Naive thymus-derived CD4-positive, alpha-beta T cell (primary cell): Measurements from ENCODE around the gene THBS2. TPM values are rescaled to one million over a fixed set of nuclear protein-coding genes. Genes with fewer than 3 reads are reported as not detected.
"Not testable (repeated sequence)": the region's sequence is repeated elsewhere in the genome, so short reads cannot be mapped to it uniquely, and the experiment has no call there.

Experiments used
- ATAC-seq: fragments of 150-1000 bp; cut with Tn5 transposase; 2 replicates; pipeline ENCODE4 v1.10.0; 2021; ENCODE audit warnings: mild to moderate bottlenecking, moderate library complexity
- CTCF ChIA-PET: fragments of 350-600 bp; sonication (Branson Sonifier 250); formaldehyde crosslinking; loops from one replicate; lab custom pipeline; 2021; ENCODE audit warnings: antibody characterized with exemption; lab: Charles Lee
- POLR2A ChIA-PET: fragments of 350-600 bp; sonication (Branson Sonifier 250); formaldehyde crosslinking; loops from one replicate; lab custom pipeline; 2021; ENCODE audit warnings: antibody characterized with exemption, inconsistent platforms; lab: Charles Lee
- DNase-seq, 9 donors: peaks; one replicate each; pipeline versions ENCODE4 v3.0.0 to v3.0.0-alpha.2; 2020 to 2022; ENCODE audit warnings: mixed read lengths in 1 of 9
- H3K27ac ChIP-seq: one replicate; pipeline ENCODE4 v1.7.0; 2013; ENCODE audit warnings: mild to moderate bottlenecking, low read depth, low read length, moderate library complexity
- H3K27me3 ChIP-seq, 2 donors: one replicate each; pipeline ENCODE4 v1.7.0; 2013; ENCODE audit warnings: low read length in 2 of 2, mild to moderate bottlenecking in 2 of 2, moderate library complexity in 2 of 2; ENCODE audit not compliant: control insufficient read depth in 2 of 2, insufficient read depth in 2 of 2
- H3K36me3 ChIP-seq, 3 experiments: 1 replicate in 2 of 3; 2 replicates in 1 of 3; pipeline ENCODE4 v1.7.0; 2013; ENCODE audit warnings: low read length in 3 of 3, mild to moderate bottlenecking in 3 of 3, moderate library complexity in 1 of 3; ENCODE audit not compliant: insufficient read depth in 3 of 3, control insufficient read depth in 2 of 3
- H3K4me1 ChIP-seq, 2 donors: one replicate each; pipeline ENCODE4 v1.7.0; 2013; ENCODE audit warnings: low read length in 2 of 2, mild to moderate bottlenecking in 2 of 2, moderate library complexity in 1 of 2; ENCODE audit not compliant: control insufficient read depth in 2 of 2, insufficient read depth in 2 of 2
- H3K4me3 ChIP-seq: 2 replicates; pipeline ENCODE4 v1.7.0; 2013; ENCODE audit warnings: mild to moderate bottlenecking, low read length
- H3K9me3 ChIP-seq, 3 experiments: 1 replicate in 2 of 3; 2 replicates in 1 of 3; pipeline ENCODE4 v1.7.0; 2013; ENCODE audit warnings: low read length in 3 of 3; ENCODE audit not compliant: control insufficient read depth in 2 of 3
- H3K27ac Mint-ChIP-seq, 9 donors: one replicate each; pipeline ENCODE4 v1.8.0; 2020 to 2022; ENCODE audit warnings: mixed read lengths in 9 of 9, mild to moderate bottlenecking in 8 of 9, moderate library complexity in 5 of 9, inconsistent platforms in 2 of 9
- H3K27me3 Mint-ChIP-seq, 5 donors: one replicate each; pipeline ENCODE4 v1.8.0; 2021 to 2022; ENCODE audit warnings: mixed read lengths in 5 of 5, mild to moderate bottlenecking in 1 of 5
- H3K36me3 Mint-ChIP-seq, 5 donors: one replicate each; pipeline ENCODE4 v1.8.0; 2020 to 2022; ENCODE audit warnings: mixed read lengths in 5 of 5, mild to moderate bottlenecking in 3 of 5, inconsistent platforms in 1 of 5
- H3K4me1 Mint-ChIP-seq, 7 donors: one replicate each; pipeline ENCODE4 v1.8.0; 2020 to 2022; ENCODE audit warnings: mixed read lengths in 7 of 7, mild to moderate bottlenecking in 3 of 7, inconsistent platforms in 1 of 7
- H3K4me3 Mint-ChIP-seq, 10 donors: one replicate each; pipeline ENCODE4 v1.8.0; 2020 to 2022; ENCODE audit warnings: mild to moderate bottlenecking in 10 of 10, mixed read lengths in 10 of 10, moderate library complexity in 6 of 10, inconsistent platforms in 2 of 10
- H3K9me3 Mint-ChIP-seq, 11 donors: one replicate each; pipeline ENCODE4 v1.8.0; 2020 to 2022; ENCODE audit warnings: mixed read lengths in 11 of 11, mild to moderate bottlenecking in 4 of 11, inconsistent platforms in 1 of 11, moderate library complexity in 1 of 11
- intact Hi-C, 2 donors: fragments of 100-400 bp; cut with micrococcal nuclease; formaldehyde crosslinking; loops; one replicate each; pipeline ENCODE4 v1.15.1; 2023
- polyA plus RNA-seq, 2 donors: library from polyadenylated mRNA; unstranded; fragments of 300-500 nt; fragmentation: Illumina TruSeq; gene quantifications; one replicate each; pipeline ENCODE4 v1.2.3, GENCODE V29; 2021
- total RNA-seq, 6 experiments: library from RNA in 5 of 6; stranded (reverse) in 5 of 6; gene quantifications; 1 replicate in 5 of 6; 2 replicates in 1 of 6; pipeline ENCODE4 v1.2.3 and lab custom pipeline; 2021 to 2026

THBS2 gene
- total and polyA plus RNA-seq, 7 experiments from 2014 or later: 0.08 TPM; not detected in 6

DNA sequence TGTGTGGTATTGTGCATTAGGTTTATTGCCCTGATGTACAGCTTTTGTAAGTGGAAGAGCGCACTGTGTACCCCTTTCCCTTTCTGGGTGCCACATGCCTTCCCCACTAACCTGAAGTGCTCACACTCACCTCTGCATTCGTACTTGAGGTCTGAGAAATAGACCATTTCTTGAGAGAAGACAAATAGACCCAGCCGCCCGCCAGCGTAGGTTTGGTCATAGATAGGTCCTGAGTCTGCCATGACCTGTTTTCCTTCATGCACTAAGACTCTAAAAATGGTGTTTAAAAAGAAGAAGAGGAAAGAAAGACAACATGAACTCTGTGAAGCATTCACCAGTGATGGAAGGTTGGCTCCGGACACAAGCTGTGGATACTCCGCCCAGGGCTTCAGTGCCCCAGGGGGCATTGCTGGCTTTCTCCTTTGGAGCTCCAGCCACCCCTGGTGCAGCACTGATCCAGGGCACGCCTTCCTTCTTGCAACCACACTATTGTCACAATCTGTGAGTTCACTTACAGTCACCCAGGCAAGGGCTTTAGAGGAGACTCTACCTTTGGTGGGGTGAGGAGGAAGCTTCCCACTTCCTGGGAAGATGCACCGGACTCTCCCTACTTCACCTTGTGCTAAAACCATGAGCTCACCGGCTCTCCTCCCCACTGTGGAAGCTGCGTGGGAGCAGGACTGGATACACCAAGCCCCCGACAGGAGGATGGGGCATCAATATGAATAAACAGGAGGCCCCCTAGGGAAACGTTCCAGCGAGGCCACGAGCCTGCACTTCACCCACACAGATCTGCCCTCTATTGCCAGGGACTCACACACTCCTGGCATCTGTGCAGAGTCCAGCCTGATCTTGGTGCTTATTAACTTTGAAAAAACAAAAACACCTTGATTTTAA, 33.3 kb downstream of the THBS2 start:
- ChIA-PET CTCF (no interaction called here), POLR2A (no interaction called here)
- Mint-ChIP-seq H3K4me1 (peaks cover 0 to 3% (median 0%) of the 10 kb centered on the region in 7 donors), H3K36me3 (peaks cover 0 to 4% (median 0%) of the 10 kb centered on the region in 5 donors), H3K27me3 (peaks cover 0 to 9% (median 7%) of the 10 kb centered on the region in 5 donors), H3K4me3 (no peak overlapping the region), H3K9me3 (peaks cover 0 to 13% (median 1%) of the 10 kb centered on the region in 11 donors), H3K27ac (no peak overlapping the region)
- DNase-seq (no peak), ATAC-seq (no peak)
- Histone ChIP-seq H3K4me1 (no peaks in the 10 kb centered on the region), H3K27me3 (no peaks in the 10 kb centered on the region), H3K9me3 (no peaks in the 10 kb centered on the region), H3K4me3 (no peak overlapping the region), H3K27ac (no peak overlapping the region), H3K36me3 (no peaks in the 10 kb centered on the region)
- intact Hi-C loops: no loop called here

DNA sequence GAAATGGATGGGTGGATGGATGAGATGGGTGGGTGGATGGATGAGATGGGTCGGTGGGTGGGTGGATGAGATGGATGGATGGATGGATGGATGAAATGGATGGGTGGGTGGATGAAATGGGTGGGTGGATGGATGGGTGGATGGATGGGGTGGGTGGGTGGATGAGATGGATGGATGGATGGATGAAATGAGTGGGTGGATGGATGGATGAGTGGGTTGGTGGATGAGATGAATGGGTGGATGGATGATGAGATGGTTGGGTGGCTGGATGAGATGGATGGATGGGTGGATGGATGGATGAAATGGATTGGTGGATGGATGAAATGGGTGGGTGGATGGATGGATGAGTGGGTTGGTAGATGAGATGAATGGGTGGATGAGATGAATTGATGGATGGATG, 35.7 kb downstream of the THBS2 start:
- H3K27ac Mint-ChIP-seq: no peak overlapping the region
- no peaks in the 10 kb centered on the region for H3K36me3 ChIP-seq
- no peak overlapping the region for H3K27ac ChIP-seq
- no peaks in the 10 kb centered on the region for H3K27me3 Mint-ChIP-seq
- H3K4me3 Mint-ChIP-seq: no peak overlapping the region
- H3K9me3 ChIP-seq: no peaks in the 10 kb centered on the region
- H3K4me1 ChIP-seq: peaks cover 0 to 3% of the 10 kb centered on the region in 2 donors
- DNase-seq (no peak), ATAC-seq (no peak)
- H3K27me3 ChIP-seq: no peaks in the 10 kb centered on the region
- CTCF ChIA-PET: no interaction called here
- H3K4me1 Mint-ChIP-seq: peaks cover 0 to 6% (median 2%) of the 10 kb centered on the region in 7 donors
- H3K9me3 Mint-ChIP-seq: peaks cover 0 to 11% (median 0%) of the 10 kb centered on the region in 11 donors
- intact Hi-C loops: no loop called here
- H3K36me3 Mint-ChIP-seq: peaks cover 0 to 4% (median 0%) of the 10 kb centered on the region in 5 donors
- no peak overlapping the region for H3K4me3 ChIP-seq
- POLR2A ChIA-PET: no interaction called here

DNA sequence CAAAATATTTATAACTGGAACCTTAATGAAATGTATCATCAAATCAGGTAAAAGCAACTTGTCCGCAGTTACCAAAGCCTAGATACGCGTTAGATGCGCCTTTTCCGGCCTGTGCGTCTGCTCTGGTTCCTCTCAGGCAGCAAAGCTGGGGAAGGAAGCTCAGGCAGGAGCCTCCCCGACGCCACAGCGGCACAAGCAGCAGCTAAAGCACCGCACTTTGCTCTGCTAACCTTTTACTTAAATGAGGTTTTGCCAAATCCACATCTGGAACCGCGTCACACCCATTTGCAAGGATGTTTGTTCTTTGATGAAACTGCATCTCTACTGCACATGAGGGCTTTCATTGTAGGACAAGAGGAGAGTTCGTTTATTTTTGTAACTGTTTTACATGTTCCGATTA, 36.8 kb downstream of the THBS2 start:
- H3K27ac ChIP-seq: no peak overlapping the region
- Mint-ChIP-seq H3K4me1 (peaks cover 0 to 18% (median 12%) of the 10 kb centered on the region in 7 donors), H3K36me3 (peaks cover 0 to 7% (median 0%) of the 10 kb centered on the region in 5 donors), H3K27ac (no peak overlapping the region), H3K9me3 (peaks cover 0 to 15% (median 3%) of the 10 kb centered on the region in 11 donors), H3K27me3 (no peaks in the 10 kb centered on the region), H3K4me3 (no peak overlapping the region)
- intact Hi-C loops: no loop called here
- POLR2A ChIA-PET: no interaction called here
- no peaks in the 10 kb centered on the region for H3K9me3 ChIP-seq
- ATAC-seq: no peak
- H3K4me3 ChIP-seq: no peak overlapping the region
- no peaks in the 10 kb centered on the region for H3K36me3 ChIP-seq
- CTCF ChIA-PET: no interaction called here
- no peaks in the 10 kb centered on the region for H3K27me3 ChIP-seq
- no peak for DNase-seq
- H3K4me1 ChIP-seq: peaks cover 4 to 8% of the 10 kb centered on the region in 2 donors

DNA sequence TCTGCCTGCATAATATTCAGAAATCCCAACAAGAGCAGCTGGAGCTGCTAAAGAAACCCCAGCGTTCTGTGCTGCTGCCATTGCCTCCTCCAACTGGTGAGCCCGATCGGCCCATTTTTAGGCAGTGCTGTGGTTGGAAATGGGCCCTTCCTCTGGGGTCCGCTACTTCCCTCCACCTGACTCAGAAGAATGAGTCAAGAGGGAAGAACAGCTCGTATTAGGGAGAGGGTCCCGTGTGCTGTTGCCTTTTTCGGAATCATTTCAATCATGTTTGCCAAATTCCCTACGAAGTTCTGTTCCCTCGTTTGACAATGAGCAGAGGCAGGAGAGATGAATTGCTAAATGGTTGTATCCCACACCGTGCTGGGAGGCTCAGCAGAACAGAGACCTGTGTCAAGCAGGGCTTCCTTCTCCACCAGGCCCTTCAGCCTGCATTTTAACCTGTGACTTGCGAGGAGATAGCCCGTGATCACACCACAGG, 38.4 kb downstream of the THBS2 start:
- Histone ChIP-seq H3K9me3 (no peaks in the 10 kb centered on the region), H3K27ac (no peak overlapping the region), H3K36me3 (no peaks in the 10 kb centered on the region), H3K27me3 (no peaks in the 10 kb centered on the region), H3K4me3 (no peak overlapping the region), H3K4me1 (peaks cover 4 to 8% of the 10 kb centered on the region in 2 donors)
- ChIA-PET CTCF (no interaction called here), POLR2A (interaction anchor here (1.4 kb wide), 1 partner anchor 487 kb away, joined by 4 read pairs; the partner anchor contains the start of genes C6orf120 and WDR27)
- Mint-ChIP-seq H3K27me3 (no peaks in the 10 kb centered on the region), H3K4me1 (peaks cover 0 to 28% (median 14%) of the 10 kb centered on the region in 7 donors), H3K9me3 (peaks cover 0 to 28% (median 5%) of the 10 kb centered on the region in 11 donors), H3K27ac (peak overlapping the region in 4 of 9 donors; percentile 40 to 82 (median 48)), H3K36me3 (peaks cover 0 to 18% (median 0%) of the 10 kb centered on the region in 5 donors), H3K4me3 (no peak overlapping the region)
- intact Hi-C loops: no loop called here
- no peak for DNase-seq
- no peak for ATAC-seq

DNA sequence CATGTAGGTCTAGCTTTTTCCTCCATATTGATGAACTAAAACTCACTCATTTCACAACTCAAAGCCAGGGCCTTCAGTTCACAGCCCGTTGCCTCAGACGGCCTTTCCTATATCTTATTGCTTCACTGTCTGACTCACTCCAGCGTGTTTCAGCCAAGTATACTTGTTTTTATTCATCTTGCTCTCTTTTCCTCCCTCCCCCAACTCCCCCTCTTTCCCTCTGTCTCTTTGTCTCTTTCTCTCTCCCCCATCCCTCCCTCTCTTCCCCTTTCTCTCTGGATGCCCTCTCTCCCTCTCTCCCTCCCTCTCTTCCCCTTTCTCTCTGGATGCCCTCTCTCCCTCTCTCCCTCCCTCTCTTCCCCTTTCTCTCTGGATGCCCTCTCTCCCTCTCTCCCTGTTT, 38.9 kb downstream of the THBS2 start:
- Mint-ChIP-seq H3K4me1 (peaks cover 0 to 28% (median 14%) of the 10 kb centered on the region in 7 donors), H3K4me3 (peak overlapping the region in 1 of 10 donors; percentile 45), H3K36me3 (peaks cover 0 to 18% (median 0%) of the 10 kb centered on the region in 5 donors), H3K27ac (peak overlapping the region in 6 of 9 donors; percentile 7 to 86 (median 48)), H3K9me3 (peaks cover 0 to 28% (median 4%) of the 10 kb centered on the region in 11 donors)
- H3K9me3 ChIP-seq, H3K36me3 ChIP-seq, H3K4me3 ChIP-seq, H3K27me3 ChIP-seq, ATAC-seq, H3K27ac ChIP-seq, H3K27me3 Mint-ChIP-seq, CTCF ChIA-PET, H3K4me1 ChIP-seq: not testable (repeated sequence)
- POLR2A ChIA-PET: interaction anchor here (1.4 kb wide), 1 partner anchor 487 kb away, joined by 4 read pairs; the partner anchor contains the start of genes C6orf120 and WDR27
- intact Hi-C loops: loop anchor here (5.0 kb wide), 4 partner anchors 538 to 1387 kb away; partner anchors contain the start of genes AFDN (in 1 of the 2), DYNLT2 (in 1 of the 2), ERMARD (in 1 of the 2) and PDCD2 (in 1 of the 2)
- peak in 1 of 9 donors; percentile 3 for DNase-seq

DNA sequence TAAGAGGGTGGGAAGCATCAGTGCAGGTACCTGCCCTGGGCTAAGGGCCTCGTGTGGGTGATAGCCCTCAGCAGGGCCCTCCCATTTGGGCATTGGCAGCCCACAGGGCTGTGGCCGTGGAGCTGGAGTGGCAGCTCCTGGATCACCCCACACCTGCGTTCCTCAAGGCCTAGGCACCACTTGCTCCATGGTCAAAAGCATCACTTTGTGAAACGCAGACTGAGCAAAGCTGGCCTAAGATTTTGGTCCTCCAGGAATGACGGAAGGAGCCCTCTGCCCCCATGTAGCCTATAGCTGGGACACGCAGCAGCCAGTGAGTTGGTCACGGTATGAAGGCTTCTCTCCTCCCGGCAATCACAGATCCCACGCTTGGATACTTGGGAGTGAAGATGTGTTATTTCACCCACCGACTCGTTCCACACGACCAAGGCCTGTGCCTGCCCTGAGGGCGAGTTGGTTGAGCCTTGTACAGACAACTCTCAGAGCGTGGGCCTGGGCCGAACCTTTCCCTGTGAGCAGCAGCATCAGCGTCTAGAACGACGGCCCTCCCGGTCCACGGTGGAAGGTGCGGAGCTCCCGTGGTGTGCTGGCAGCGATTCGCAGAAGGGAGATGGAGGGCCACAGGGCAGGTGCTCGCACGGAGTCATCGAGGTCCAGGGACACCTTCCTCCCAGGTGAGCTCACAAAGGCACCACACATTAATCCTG, 39.7 kb downstream of the THBS2 start:
- intact Hi-C loops: loop anchor here (1.0 to 5.0 kb wide), 9 partner anchors 330 to 1387 kb away; partner anchors contain the start of genes TBP (in 2 of the 2), AFDN (in 1 of the 2), C6orf120 (in 1 of the 2) and DYNLT2 (in 1 of the 2)
- peak overlapping the region in 1 of 10 donors; percentile 12 for H3K4me3 Mint-ChIP-seq
- CTCF ChIA-PET: interaction anchor here (0.6 kb wide), 1 partner anchor 338 kb away, joined by 3 read pairs; no protein-coding TSS in a partner anchor
- Histone ChIP-seq H3K27ac (peak overlapping the region; percentile 56), H3K4me1 (peaks cover 4 to 8% of the 10 kb centered on the region in 2 donors), H3K4me3 (no peak overlapping the region), H3K36me3 (no peaks in the 10 kb centered on the region), H3K9me3 (no peaks in the 10 kb centered on the region), H3K27me3 (no peaks in the 10 kb centered on the region)
- H3K36me3 Mint-ChIP-seq: peaks cover 0 to 18% (median 0%) of the 10 kb centered on the region in 5 donors
- DNase-seq: peak in 2 of 9 donors; percentile 4 to 10
- peaks cover 0 to 4% (median 0%) of the 10 kb centered on the region in 5 donors for H3K27me3 Mint-ChIP-seq
- peaks cover 0 to 30% (median 4%) of the 10 kb centered on the region in 11 donors for H3K9me3 Mint-ChIP-seq
- POLR2A ChIA-PET: interaction anchor here (0.8 to 1.4 kb wide), 2 partner anchors 488 to 538 kb away, joined by 4 read pairs; partner anchors contain the start of genes C6orf120, DYNLT2, ERMARD and WDR27
- peaks cover 0 to 28% (median 14%) of the 10 kb centered on the region in 7 donors for H3K4me1 Mint-ChIP-seq
- no peak for ATAC-seq
- H3K27ac Mint-ChIP-seq: peak overlapping the region in 8 of 9 donors; percentile 40 to 86 (median 52)
